Small intestine (tissue), 7 donors: ENCODE measurements around the gene EPHA6. TPM values are rescaled to one million over a fixed set of nuclear protein-coding genes. Genes with fewer than 3 reads are reported as not detected.

Source experiments
- DNase-seq, 2 donors: peaks; one replicate each; pipeline versions ENCODE4 v3.0.0 to v3.0.0-alpha.2; 2013
- FAIRE-seq: peaks from 2 replicates; lab custom pipeline; 2012; peaks lifted over from hg19 to GRCh38; lab: Jason Lieb, UNC
- H3K27ac ChIP-seq, 3 donors: one replicate each; pipeline ENCODE4 v1.5.1; 2013; ENCODE audit warnings: low read length in 2 of 3, mild to moderate bottlenecking in 2 of 3, control low read depth in 1 of 3, inconsistent platforms in 1 of 3, low read depth in 1 of 3, moderate library complexity in 1 of 3
- H3K27me3 ChIP-seq, 3 donors: one replicate each; pipeline ENCODE4 v1.6.1; 2013; ENCODE audit warnings: low read length in 3 of 3, inconsistent platforms in 1 of 3; ENCODE audit not compliant: control insufficient read depth in 3 of 3, insufficient read depth in 3 of 3
- H3K36me3 ChIP-seq, 3 donors: one replicate each; pipeline ENCODE4 v1.6.1; 2013; ENCODE audit warnings: low read length in 3 of 3, inconsistent platforms in 1 of 3, low read depth in 1 of 3, mild to moderate bottlenecking in 1 of 3, moderate library complexity in 1 of 3; ENCODE audit not compliant: control insufficient read depth in 3 of 3, insufficient read depth in 2 of 3
- H3K4me1 ChIP-seq, 3 donors: one replicate each; pipeline ENCODE4 v1.6.1; 2013; ENCODE audit warnings: low read length in 2 of 3, inconsistent platforms in 1 of 3, low read depth in 1 of 3, mild to moderate bottlenecking in 1 of 3, moderate library complexity in 1 of 3; ENCODE audit not compliant: control insufficient read depth in 3 of 3, insufficient read depth in 2 of 3
- H3K4me3 ChIP-seq, 3 donors: one replicate each; pipeline ENCODE4 v1.5.1; 2013; ENCODE audit warnings: low read length in 3 of 3, control low read depth in 1 of 3, inconsistent platforms in 1 of 3, low read depth in 1 of 3, mild to moderate bottlenecking in 1 of 3, moderate library complexity in 1 of 3
- H3K9me3 ChIP-seq, 2 donors: one replicate each; pipeline ENCODE4 v1.6.1; 2013; ENCODE audit warnings: low read depth in 1 of 2, low read length in 1 of 2; ENCODE audit not compliant: control insufficient read depth in 2 of 2, insufficient read depth in 1 of 2
- WGBS, 3 donors: extraction: QIAGEN DNeasy Blood & Tissue Kit; methylation state at CpG; one replicate each; pipeline ENCODE4 v1.1.7; 2013; 5-methylcytosine and 5-hydroxymethylcytosine counted together
- polyA plus RNA-seq, 4 donors: library from polyadenylated mRNA; stranded (reverse) in 3 of 4; unstranded in 1 of 4; fragments of 200-250 nt in 3 of 4; fragments of 120-200 nt in 1 of 4; gene quantifications; one replicate each; pipeline versions ENCODE4 v1.2.1 to v1.2.3, GENCODE V29; 2013
- donor health status: healthy with polysubstance abuse.
- donor health status: control.
- donor health status: control.
- donor health status: Bipolar disorder and iron deficiency.
- donor health status: healthy.

Gene EPHA6
- polyA plus RNA-seq, 4 donors = 0.03 to 0.78 TPM; not detected in 2

- FAIRE-seq = no peak
- H3K36me3 ChIP-seq = no peaks in the 10 kb centered on the region
These were observed 367.3 kb downstream of the EPHA6 start for GRCh38 chr3:97181704-97182103.

DNA sequence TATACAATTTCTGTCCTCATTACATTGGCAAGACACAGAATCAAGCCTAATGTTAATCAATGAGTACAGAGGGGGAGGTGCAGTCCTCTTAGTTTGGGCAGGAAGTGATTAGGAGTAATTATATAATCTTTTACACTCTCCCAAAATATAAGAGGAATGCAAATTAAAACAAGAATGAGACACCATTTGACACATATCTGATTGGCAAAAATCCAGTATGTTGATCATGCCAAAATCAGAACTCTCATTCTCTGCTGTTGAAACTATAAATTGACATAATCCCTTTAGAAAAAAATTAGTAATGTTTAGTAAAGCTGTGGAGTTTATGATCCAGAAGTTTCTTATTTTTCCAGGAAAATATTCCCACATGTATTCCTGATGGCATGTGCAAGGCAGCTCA is 373.4 kb downstream of the EPHA6 start:
- Histone ChIP-seq H3K36me3 (no peaks in the 10 kb centered on the region), H3K9me3 (no peaks in the 10 kb centered on the region), H3K4me3 (no peak overlapping the region), H3K27me3 (no peaks in the 10 kb centered on the region), H3K4me1 (no peaks in the 10 kb centered on the region), H3K27ac (no peak overlapping the region)
- DNase-seq (no peak), FAIRE-seq (no peak)

More at GRCh38 chr3:97181704-97182103, 367.3 kb downstream of the EPHA6 start:
- Histone ChIP-seq H3K27ac (no peak overlapping the region), H3K9me3 (peaks cover 0 to 16% of the 10 kb centered on the region in 2 donors), H3K4me1 (no peaks in the 10 kb centered on the region), H3K4me3 (no peak overlapping the region), H3K27me3 (no peaks in the 10 kb centered on the region)
- DNase-seq = no peak
- WGBS, 3 donors = 61 to 73% (median 66%) methylated on average over 3 of the region's 3 CpGs

DNA sequence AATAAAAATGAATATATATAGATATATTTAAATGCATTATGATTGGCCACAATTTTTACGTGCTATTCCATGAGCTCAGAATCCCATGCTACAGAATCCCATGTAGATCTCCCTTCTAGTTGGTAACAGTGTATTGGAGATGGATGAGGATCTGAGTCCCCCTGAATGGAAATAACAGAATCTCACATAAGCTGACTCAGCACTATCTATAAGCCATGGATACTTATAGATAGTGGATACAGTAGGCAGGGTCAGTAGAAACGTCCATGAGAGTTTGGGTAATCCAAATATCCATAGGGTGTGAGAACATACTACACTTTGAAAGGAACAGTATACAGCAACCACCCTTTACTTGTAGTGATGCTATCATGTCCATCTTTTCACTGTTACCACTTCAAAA is 375.4 kb downstream of the EPHA6 start:
- FAIRE-seq (no peak), DNase-seq (no peak)
- Histone ChIP-seq H3K27me3 (no peaks in the 10 kb centered on the region), H3K4me3 (no peak overlapping the region), H3K36me3 (no peaks in the 10 kb centered on the region), H3K4me1 (no peaks in the 10 kb centered on the region), H3K27ac (no peak overlapping the region), H3K9me3 (no peaks in the 10 kb centered on the region)
- 48 to 64% (median 49%) methylated on average over 2 of the region's 2 CpGs for WGBS, 3 donors

- H3K27me3 ChIP-seq = no peaks in the 10 kb centered on the region
- H3K9me3 ChIP-seq = no peaks in the 10 kb centered on the region
- WGBS, 3 donors = 73 to 83% (median 79%) methylated on average over 4 of the region's 4 CpGs
- FAIRE-seq (no peak), DNase-seq (no peak)
- no peak overlapping the region for H3K4me3 ChIP-seq
- no peaks in the 10 kb centered on the region for H3K36me3 ChIP-seq
- no peaks in the 10 kb centered on the region for H3K4me1 ChIP-seq
- H3K27ac ChIP-seq = no peak overlapping the region
These were observed 382.7 kb downstream of the EPHA6 start for GRCh38 chr3:97197083-97197482.

DNA sequence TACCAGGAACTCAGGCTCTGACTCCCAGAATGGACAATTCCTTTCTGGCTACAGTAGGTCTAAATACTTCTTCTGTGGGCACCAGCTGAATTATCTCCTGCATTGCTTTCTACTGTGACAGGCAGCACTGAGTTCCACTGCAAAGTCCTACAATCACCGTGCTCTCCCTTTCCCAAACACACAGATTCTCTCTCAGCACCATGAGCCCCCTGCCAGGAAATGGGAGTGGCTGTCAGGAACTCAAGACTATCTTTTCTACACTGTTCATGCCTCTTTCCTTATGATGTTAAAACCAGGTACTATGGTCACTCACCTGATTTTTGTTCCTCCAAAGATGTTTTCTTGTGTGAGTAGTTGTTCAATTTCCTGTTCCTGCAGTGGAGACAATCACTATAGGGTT is 383.4 kb downstream of the EPHA6 start:
- FAIRE-seq (no peak), DNase-seq (no peak)
- Histone ChIP-seq H3K4me1 (no peaks in the 10 kb centered on the region), H3K9me3 (no peaks in the 10 kb centered on the region), H3K27ac (no peak overlapping the region), H3K4me3 (no peak overlapping the region), H3K27me3 (no peaks in the 10 kb centered on the region), H3K36me3 (no peaks in the 10 kb centered on the region)
- 47 to 73% (median 67%) methylated on average over 1 of the region's 1 CpG for WGBS, 3 donors

- Histone ChIP-seq H3K9me3 (no peaks in the 10 kb centered on the region), H3K36me3 (no peaks in the 10 kb centered on the region), H3K27me3 (no peaks in the 10 kb centered on the region), H3K27ac (no peak overlapping the region), H3K4me3 (no peak overlapping the region), H3K4me1 (no peaks in the 10 kb centered on the region)
- DNase-seq (no peak), FAIRE-seq (no peak)
- WGBS, 3 donors = 87 to 94% (median 89%) methylated on average over 3 of the region's 3 CpGs
These were observed 386.0 kb downstream of the EPHA6 start for GRCh38 chr3:97200387-97200786.

DNA sequence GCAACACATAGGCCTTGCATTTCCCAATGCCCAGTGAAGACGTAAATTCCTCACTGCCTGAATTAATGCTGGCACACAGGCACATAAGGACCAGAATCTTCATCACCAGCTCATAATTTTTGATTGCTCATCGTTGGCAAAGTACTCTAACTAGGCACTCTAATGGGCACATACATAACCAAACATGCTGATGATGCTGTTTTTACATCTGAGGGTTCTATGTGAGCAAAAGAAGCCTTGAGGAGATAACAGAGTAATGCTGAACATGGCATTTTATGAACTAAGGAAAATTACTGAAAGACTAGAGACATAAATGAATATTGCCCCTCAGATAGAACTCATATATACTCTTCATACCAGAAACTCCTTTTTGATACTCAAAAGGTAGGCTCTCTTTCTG is 387.4 kb downstream of the EPHA6 start:
- Histone ChIP-seq H3K9me3 (no peaks in the 10 kb centered on the region), H3K4me3 (no peak overlapping the region), H3K27me3 (no peaks in the 10 kb centered on the region), H3K27ac (no peak overlapping the region), H3K36me3 (no peaks in the 10 kb centered on the region), H3K4me1 (no peaks in the 10 kb centered on the region)
- FAIRE-seq = no peak
- WGBS, 3 donors = 71 to 84% (median 79%) methylated on average over 2 of the region's 2 CpGs
- DNase-seq = no peak

GRCh38 chr3:97228966-97229365 is 414.6 kb downstream of the EPHA6 start:
- WGBS, 3 donors = 8 to 61% (median 29%) methylated on average over 1 of the region's 1 CpG
- no peaks in the 10 kb centered on the region for H3K9me3 ChIP-seq
- H3K36me3 ChIP-seq = no peaks in the 10 kb centered on the region
- DNase-seq = no peak
- H3K4me1 ChIP-seq = peaks cover 0 to 3% (median 0%) of the 10 kb centered on the region in 3 donors
- H3K27ac ChIP-seq = no peak overlapping the region
- no peaks in the 10 kb centered on the region for H3K27me3 ChIP-seq
- no peak overlapping the region for H3K4me3 ChIP-seq
- peak; percentile 10 for FAIRE-seq

DNA sequence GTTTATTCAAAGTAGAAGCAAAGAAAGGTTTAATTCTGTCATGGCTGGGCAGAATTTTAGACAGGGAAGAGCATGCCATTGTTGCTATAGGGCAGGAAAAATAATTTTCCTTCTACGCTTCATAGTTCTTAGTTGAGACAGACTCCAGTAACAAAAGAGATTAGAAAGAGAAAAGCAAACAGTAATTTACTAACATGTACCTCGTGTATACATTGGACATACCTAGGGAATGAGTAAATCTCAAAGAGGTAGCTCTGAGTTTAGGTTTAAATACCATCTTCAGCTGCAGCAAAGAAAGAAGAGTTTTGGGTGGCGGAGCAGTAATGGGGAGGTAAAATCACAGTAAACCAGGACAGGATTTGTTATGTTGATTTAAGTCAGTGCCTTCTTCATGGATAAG is 416.1 kb downstream of the EPHA6 start:
- FAIRE-seq (no peak), DNase-seq (no peak)
- Histone ChIP-seq H3K9me3 (no peaks in the 10 kb centered on the region), H3K4me1 (peaks cover 0 to 3% (median 0%) of the 10 kb centered on the region in 3 donors), H3K27me3 (no peaks in the 10 kb centered on the region), H3K27ac (no peak overlapping the region), H3K36me3 (no peaks in the 10 kb centered on the region), H3K4me3 (no peak overlapping the region)
- 60 to 78% (median 67%) methylated on average over 3 of the region's 3 CpGs for WGBS, 3 donors
